Measurements from ENCODE around the gene LOXL1.
A peak's percentile ranks its signal among the peaks of the same experiment; 100 is the strongest.

LOXL1 gene

GRCh38 chr15:73923488-73924164 is 2.6 kb upstream of the LOXL1 start:
- H3K4me3 ChIP-seq (ENCODE audit: low read length) = no peak overlapping the region
- TF ChIP-seq CTCF (conservative IDR thresholded peaks at IDR 0.05; ENCODE audit: low read depth, low read length) = no peak
- peak; percentile 75 for DNase-seq (ENCODE audit: low read depth)

GRCh38 chr15:73924171-73924921 is 1.9 kb upstream of the LOXL1 start:
- peak overlapping the region; percentile 10 for H3K4me3 ChIP-seq (ENCODE audit: low read length)
- TF ChIP-seq CTCF (conservative IDR thresholded peaks at IDR 0.05; ENCODE audit: low read depth, low read length) = no peak
- no peak for DNase-seq (ENCODE audit: low read depth)

- TF ChIP-seq CTCF (conservative IDR thresholded peaks at IDR 0.05; ENCODE audit: low read depth, low read length) = no peak
- no peak for DNase-seq (ENCODE audit: low read depth)
- peak overlapping the region; percentile 83 for H3K4me3 ChIP-seq (ENCODE audit: low read length)
Measured at GRCh38 chr15:73925848-73926218, 429 bp upstream of the LOXL1 start.

GRCh38 chr15:73927003-73927475 is 777 bp downstream of the LOXL1 start:
- no peak for TF ChIP-seq CTCF (conservative IDR thresholded peaks at IDR 0.05; ENCODE audit: low read depth, low read length)
- no peak for DNase-seq (ENCODE audit: low read depth)
- peak overlapping the region; percentile 83 for H3K4me3 ChIP-seq (ENCODE audit: low read length)

- peak overlapping the region; percentile 83 for H3K4me3 ChIP-seq (ENCODE audit: low read length)
- no peak for DNase-seq (ENCODE audit: low read depth)
- TF ChIP-seq CTCF (conservative IDR thresholded peaks at IDR 0.05; ENCODE audit: low read depth, low read length) = peak; percentile 67
Measured at GRCh38 chr15:73927476-73928240, 1.4 kb downstream of the LOXL1 start.

GRCh38 chr15:73928241-73928579 is 1.9 kb downstream of the LOXL1 start:
- no peak for DNase-seq (ENCODE audit: low read depth)
- TF ChIP-seq CTCF (conservative IDR thresholded peaks at IDR 0.05; ENCODE audit: low read depth, low read length) = no peak
- H3K4me3 ChIP-seq (ENCODE audit: low read length) = peak overlapping the region; percentile 83

Data from retinal pigment epithelial cell (primary cell).